Bronchial epithelial cell (primary cell): Measurements from ENCODE around the gene BCL7B. TPM values are rescaled to one million over a fixed set of nuclear protein-coding genes. Genes with fewer than 3 reads are reported as not detected.

Experiments used
- DNase-seq: peaks from one replicate; pipeline ENCODE4 v3.0.0-alpha.2; 2010; ENCODE audit warnings: low read depth
- FAIRE-seq: peaks from 2 replicates; lab custom pipeline; 2011; peaks lifted over from hg19 to GRCh38; lab: Jason Lieb, UNC
- H3K27me3 ChIP-seq: 2 replicates; pipeline ENCODE4 v1.5.1; 2011; ENCODE audit warnings: low read length; ENCODE audit not compliant: control insufficient read depth, insufficient read depth
- H3K36me3 ChIP-seq: 2 replicates; pipeline ENCODE4 v1.5.1; 2011; ENCODE audit warnings: low read length; ENCODE audit not compliant: control insufficient read depth, insufficient read depth
- H3K4me3 ChIP-seq: 2 replicates; pipeline ENCODE4 v1.5.1; 2011; ENCODE audit warnings: mild to moderate bottlenecking, low read depth, low read length, control low read depth
- CTCF ChIP-seq: IDR thresholded peaks from 2 replicates; pipeline ENCODE4 v1.5.1; 2011; ENCODE audit warnings: mild to moderate bottlenecking, moderate library complexity, low read length, control low read depth, inconsistent platforms; ENCODE audit not compliant: insufficient read depth, severe bottlenecking
- total RNA-seq: library from RNA; depleted of rRNA; stranded (reverse); fragments of >200 nt; gene quantifications from 2 replicates; pipeline ENCODE4 v1.2.1, GENCODE V29; 2014

The BCL7B gene
- total RNA-seq, 1 donor from 2014 or later: 21.3 TPM

GRCh38 chr7:73597978-73598782 lies 40.7 kb upstream of the BCL7B start:
- no peak for TF ChIP-seq CTCF
- DNase-seq: peak; percentile 36
- FAIRE-seq: peak; percentile 86
- Histone ChIP-seq H3K4me3 (no peak overlapping the region), H3K27me3 (peaks cover 9% of the 10 kb centered on the region), H3K36me3 (no peaks in the 10 kb centered on the region)

DNA sequence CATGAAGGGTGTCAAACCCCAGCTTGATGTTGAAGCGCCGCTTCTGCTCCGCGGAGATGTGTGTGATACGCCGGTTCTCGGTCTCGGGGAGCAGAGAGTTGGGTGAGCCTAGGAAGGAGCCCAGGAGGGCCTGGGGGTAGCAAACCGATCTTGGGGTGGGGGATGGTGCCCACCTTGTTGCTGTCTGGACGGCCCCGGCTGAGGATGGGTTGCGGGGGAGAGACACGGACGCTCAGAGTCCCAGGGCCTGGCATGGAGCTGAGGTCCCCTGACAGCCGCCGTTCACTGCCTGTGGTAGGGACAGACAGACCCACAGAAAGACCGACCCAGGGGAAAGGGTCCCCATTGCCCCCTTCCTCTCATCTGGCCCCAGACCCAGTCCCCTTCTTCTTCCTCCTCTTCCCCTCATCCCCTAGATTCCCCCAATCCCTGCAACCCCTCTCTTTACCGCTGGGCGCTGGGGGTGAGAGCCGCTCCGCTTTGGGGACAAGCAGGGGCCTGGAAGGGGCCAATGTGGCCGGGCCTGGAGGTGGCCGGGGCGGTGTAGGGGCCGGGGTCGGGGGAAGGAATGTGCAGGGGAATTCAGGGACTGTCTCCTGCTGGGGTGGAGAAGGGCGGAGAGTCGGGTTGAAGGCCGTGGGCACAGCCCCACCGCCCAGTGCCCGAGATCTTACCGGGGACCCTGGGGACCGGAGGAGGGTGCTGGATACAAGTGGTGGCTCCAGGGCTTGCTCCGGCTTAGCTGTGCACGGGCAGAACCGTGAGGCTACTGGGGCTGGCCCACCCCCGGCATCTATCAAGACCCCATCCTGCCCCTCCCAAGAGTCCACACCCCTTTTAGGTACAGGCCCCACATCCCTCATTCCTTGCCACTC lies 38.9 kb upstream of the BCL7B start:
- no peaks in the 10 kb centered on the region for H3K36me3 ChIP-seq
- no peak for FAIRE-seq
- H3K27me3 ChIP-seq: peaks cover 3% of the 10 kb centered on the region
- H3K4me3 ChIP-seq: no peak overlapping the region
- no peak for TF ChIP-seq CTCF
- no peak for DNase-seq

GRCh38 chr7:73595358-73595757 lies 37.9 kb upstream of the BCL7B start:
- FAIRE-seq (no peak), DNase-seq (no peak)
- H3K4me3 ChIP-seq: no peak overlapping the region
- no peak for TF ChIP-seq CTCF
- no peaks in the 10 kb centered on the region for H3K36me3 ChIP-seq
- peaks cover 3% of the 10 kb centered on the region for H3K27me3 ChIP-seq

GRCh38 chr7:73593207-73594045 lies 35.9 kb upstream of the BCL7B start:
- Histone ChIP-seq H3K4me3 (no peak overlapping the region), H3K36me3 (no peaks in the 10 kb centered on the region), H3K27me3 (peaks cover 3% of the 10 kb centered on the region)
- no peak for DNase-seq
- no peak for FAIRE-seq
- no peak for TF ChIP-seq CTCF

GRCh38 chr7:73586911-73587310 lies 29.4 kb upstream of the BCL7B start:
- DNase-seq (no peak), FAIRE-seq (no peak)
- H3K27me3 ChIP-seq: no peaks in the 10 kb centered on the region
- no peaks in the 10 kb centered on the region for H3K36me3 ChIP-seq
- H3K4me3 ChIP-seq: no peak overlapping the region
- no peak for TF ChIP-seq CTCF
